GM23248 (cell line): Measurements from ENCODE around the gene DYRK1A. TPM values are rescaled to one million over a fixed set of nuclear protein-coding genes. Genes with fewer than 3 reads are reported as not detected.

Source experiments
- DNase-seq: peaks from one replicate; pipeline ENCODE4 v3.0.0-alpha.2; 2015
- H2AFZ ChIP-seq: fragments of 200-600 bp; sonication (generic); 2 replicates; pipeline ENCODE4 v1.6.1; 2016; ENCODE audit warnings: antibody characterized with exemption
- H3F3A ChIP-seq: fragments of 200-600 bp; sonication (generic); 2 replicates; pipeline ENCODE4 v1.6.1; 2016; ENCODE audit warnings: mild to moderate bottlenecking, antibody characterized with exemption, mixed run types; ENCODE audit not compliant: insufficient read depth
- H3K27ac ChIP-seq: fragments of 200-600 bp; sonication (generic); 2 replicates; pipeline ENCODE4 v1.5.1; 2016; ENCODE audit warnings: mild to moderate bottlenecking
- H3K27me3 ChIP-seq: fragments of 200-600 bp; sonication (generic); replicated peaks from 2 replicates; pipeline ENCODE4 v1.6.1; 2016; ENCODE audit warnings: mild to moderate bottlenecking; ENCODE audit not compliant: insufficient read depth
- H3K36me3 ChIP-seq: fragments of 200-600 bp; sonication (generic); 2 replicates; pipeline ENCODE4 v1.6.1; 2016; ENCODE audit warnings: low read depth, mild to moderate bottlenecking
- H3K4me1 ChIP-seq: fragments of 200-600 bp; sonication (generic); 2 replicates; pipeline ENCODE4 v1.6.1; 2016; ENCODE audit warnings: mild to moderate bottlenecking; ENCODE audit not compliant: insufficient read depth
- H3K4me2 ChIP-seq: fragments of 200-600 bp; sonication (generic); one replicate; pipeline ENCODE4 v1.6.1; 2016; ENCODE audit warnings: mild to moderate bottlenecking; ENCODE audit not compliant: unreplicated experiment
- H3K4me3 ChIP-seq: fragments of 200-600 bp; sonication (generic); 2 replicates; pipeline ENCODE4 v1.5.1; 2016; ENCODE audit warnings: mild to moderate bottlenecking
- H3K79me2 ChIP-seq: fragments of 200-600 bp; sonication (generic); 2 replicates; pipeline ENCODE4 v1.6.1; 2016; ENCODE audit warnings: mild to moderate bottlenecking; ENCODE audit not compliant: insufficient read depth
- H3K9ac ChIP-seq: fragments of 200-600 bp; sonication (generic); 2 replicates; pipeline ENCODE4 v1.6.1; 2016; ENCODE audit warnings: mild to moderate bottlenecking
- H3K9me2 ChIP-seq: fragments of 200-600 bp; sonication (generic); 2 replicates; pipeline ENCODE4 v1.6.1; 2016; ENCODE audit warnings: mixed run types, mild to moderate bottlenecking, moderate library complexity; ENCODE audit not compliant: insufficient read depth
- H3K9me3 ChIP-seq: fragments of 200-600 bp; sonication (generic); one replicate; pipeline ENCODE4 v1.6.1; 2017; ENCODE audit warnings: low read depth
- H4K20me1 ChIP-seq: fragments of 200-600 bp; sonication (generic); 2 replicates; pipeline ENCODE4 v1.6.0; 2016; ENCODE audit not compliant: insufficient read depth
- EZH2 ChIP-seq: fragments of 200-600 bp; sonication (generic); IDR thresholded peaks from 2 replicates; pipeline ENCODE4 v1.6.1; 2018; ENCODE audit warnings: antibody characterized with exemption, mild to moderate bottlenecking; ENCODE audit not compliant: insufficient read depth, poor library complexity, severe bottlenecking
- EZH2phosphoT487 ChIP-seq: fragments of 200-600 bp; sonication (generic); IDR thresholded peaks from 2 replicates; pipeline ENCODE4 v1.6.1; 2018; ENCODE audit warnings: antibody characterized with exemption, moderate library complexity, mild to moderate bottlenecking, low read depth; ENCODE audit not compliant: insufficient read depth
- WGBS, 2 experiments: methylation state at CpG; one replicate each; pipeline ENCODE4 v1.1.6; 2015 to 2017; ENCODE audit warnings: low lambda C conversion rate in 2 of 2, low coverage in 1 of 2; ENCODE audit errors: missing lambda C conversion rate in 2 of 2; 5-methylcytosine and 5-hydroxymethylcytosine counted together
- in situ Hi-C: fragments of 300-500 bp; cut with MboI; formaldehyde crosslinking; loops from 2 replicates; pipeline ENCODE4 v1.15.0; 2020
- polyA plus RNA-seq: library from polyadenylated mRNA; unstranded; fragments of >200 nt; fragmentation: Nextera tagmentation; extraction: Ambion mirVana; gene quantifications from 2 replicates; pipeline ENCODE4 v1.2.1, GENCODE V29; 2016
- total RNA-seq: library from RNA; depleted of rRNA; stranded (reverse); fragments of >200 nt; shearing (Covaris generic); gene quantifications from 2 replicates; pipeline ENCODE4 v1.2.3, GENCODE V29; 2014

Gene DYRK1A
- total and polyA plus RNA-seq, 2 experiments from 2014 or later = 2.5 to 41.3 TPM

DNA sequence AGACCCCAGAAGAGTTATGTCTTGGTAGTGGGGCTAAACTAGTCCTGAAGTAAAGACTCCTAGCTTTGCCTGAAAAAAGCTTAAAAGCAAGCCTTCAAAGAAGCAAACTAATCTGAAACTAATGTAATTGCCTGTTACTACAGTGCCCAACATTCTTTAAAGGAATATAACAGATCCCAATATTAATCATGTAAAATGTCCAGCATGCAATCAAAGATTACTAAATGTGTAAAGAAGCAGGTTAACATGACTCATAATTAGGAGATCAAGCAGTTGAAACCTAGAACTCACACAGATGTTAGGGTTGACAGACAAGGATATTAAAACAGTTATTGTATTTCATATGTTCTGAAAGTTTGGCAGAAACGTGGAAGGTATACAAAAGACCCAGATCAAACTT, 17.8 kb downstream of the DYRK1A start:
- in situ Hi-C loops = no loop called here
- Histone ChIP-seq H2AFZ (no peak overlapping the region), H4K20me1 (peaks cover 25% of the 10 kb centered on the region), H3K27ac (no peak overlapping the region), H3K27me3 (no peaks in the 10 kb centered on the region), H3K36me3 (peaks cover 4% of the 10 kb centered on the region; the same call in 1 of the 2 replicates), H3K4me3 (no peak overlapping the region), H3K4me2 (no peak overlapping the region), H3K4me1 (0 out of 2 replicates have a peak, but pooled peaks cover 1% of the 10 kb centered on the region), H3K9me3 (no peaks in the 10 kb centered on the region), H3K9me2 (no peaks in the 10 kb centered on the region), H3K9ac (no peak overlapping the region), H3K79me2 (peaks cover 100% of the 10 kb centered on the region), H3F3A (peaks cover 17% of the 10 kb centered on the region; the same call in 1 of the 2 replicates)
- TF ChIP-seq EZH2 = no peak
- TF ChIP-seq EZH2phosphoT487 = no peak
- DNase-seq = no peak
- WGBS, 2 experiments = 100% methylated on average over 1 of the region's 1 CpG

GRCh38 chr21:37385179-37385765, 18.7 kb downstream of the DYRK1A start:
- no peak for DNase-seq
- no peak overlapping the region for H3K27ac ChIP-seq
- no peaks in the 10 kb centered on the region for H3K9me3 ChIP-seq
- peaks cover 21% of the 10 kb centered on the region; the same call in 1 of the 2 replicates for H4K20me1 ChIP-seq
- TF ChIP-seq EZH2 (no peak), EZH2phosphoT487 (no peak)
- H3K79me2 ChIP-seq = peaks cover 100% of the 10 kb centered on the region
- WGBS, 2 experiments = 93 to 97% methylated on average over 5 of the region's 5 CpGs
- H2AFZ ChIP-seq = no peak overlapping the region
- peaks cover 25% of the 10 kb centered on the region; the same call in 1 of the 2 replicates for H3F3A ChIP-seq
- in situ Hi-C loops = no loop called here
- no peaks in the 10 kb centered on the region for H3K27me3 ChIP-seq
- no peak overlapping the region for H3K9ac ChIP-seq
- 0 out of 2 replicates have a peak, but pooled peaks cover 4% of the 10 kb centered on the region for H3K4me1 ChIP-seq
- H3K9me2 ChIP-seq = no peaks in the 10 kb centered on the region
- H3K36me3 ChIP-seq = peaks cover 4% of the 10 kb centered on the region; the same call in 1 of the 2 replicates
- H3K4me3 ChIP-seq = no peak overlapping the region
- H3K4me2 ChIP-seq = no peak overlapping the region

DNA sequence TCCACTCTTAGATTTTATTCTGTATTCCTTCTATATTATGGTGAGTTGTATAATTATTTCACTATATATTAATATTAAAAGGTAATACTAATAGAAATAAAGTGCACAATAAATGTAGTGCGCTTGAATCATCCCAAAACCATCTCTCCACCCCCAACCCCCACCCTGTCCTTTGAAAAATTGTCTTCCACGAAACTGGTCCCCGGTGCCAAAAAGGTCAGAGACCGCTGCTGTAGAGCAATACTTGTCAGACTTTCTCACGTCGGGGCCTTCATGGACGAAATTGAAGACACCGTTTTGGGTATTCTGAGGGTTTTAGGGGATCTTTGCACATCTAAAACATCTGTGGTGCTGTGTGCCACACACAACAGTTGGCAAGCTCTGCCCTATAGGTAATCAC, 19.6 kb downstream of the DYRK1A start:
- DNase-seq = no peak
- in situ Hi-C loops = no loop called here
- TF ChIP-seq EZH2 = no peak
- TF ChIP-seq EZH2phosphoT487 = no peak

GRCh38 chr21:37389456-37389855, 22.9 kb downstream of the DYRK1A start:
- H3K9me2 ChIP-seq = no peaks in the 10 kb centered on the region
- H3K36me3 ChIP-seq = peaks cover 3% of the 10 kb centered on the region; the same call in 1 of the 2 replicates
- in situ Hi-C loops = no loop called here
- TF ChIP-seq EZH2phosphoT487 (no peak), EZH2 (no peak)
- no peak overlapping the region for H3K4me3 ChIP-seq
- peaks cover 19% of the 10 kb centered on the region; the same call in 1 of the 2 replicates for H4K20me1 ChIP-seq
- H3K9me3 ChIP-seq = no peaks in the 10 kb centered on the region
- peaks cover 100% of the 10 kb centered on the region for H3K79me2 ChIP-seq
- no peak overlapping the region for H3K4me2 ChIP-seq
- peaks cover 15% of the 10 kb centered on the region; the same call in 1 of the 2 replicates for H3F3A ChIP-seq
- no peak overlapping the region for H2AFZ ChIP-seq
- H3K27ac ChIP-seq = no peak overlapping the region
- DNase-seq = no peak
- WGBS, 2 experiments = 44% methylated on average over 5 of the region's 5 CpGs
- no peak overlapping the region for H3K9ac ChIP-seq
- H3K27me3 ChIP-seq = no peaks in the 10 kb centered on the region
- H3K4me1 ChIP-seq = 0 out of 2 replicates have a peak, but pooled peaks cover 4% of the 10 kb centered on the region

More for the DNA sequence above, 19.6 kb downstream of the DYRK1A start:
- Histone ChIP-seq H4K20me1 (peaks cover 15% of the 10 kb centered on the region; the same call in 1 of the 2 replicates), H3K27me3 (no peaks in the 10 kb centered on the region), H3K27ac (no peak overlapping the region), H3K9ac (no peak overlapping the region), H3K4me1 (0 out of 2 replicates have a peak, but pooled peaks cover 4% of the 10 kb centered on the region), H3K9me3 (no peaks in the 10 kb centered on the region), H3K4me2 (no peak overlapping the region), H3K36me3 (peaks cover 4% of the 10 kb centered on the region; the same call in 1 of the 2 replicates), H3K9me2 (no peaks in the 10 kb centered on the region), H2AFZ (no peak overlapping the region), H3F3A (peaks cover 22% of the 10 kb centered on the region; the same call in 1 of the 2 replicates), H3K4me3 (no peak overlapping the region), H3K79me2 (peaks cover 100% of the 10 kb centered on the region)
- 68 to 74% methylated on average over 8 of the region's 8 CpGs for WGBS, 2 experiments
